Panc1 (cell line): ENCODE results near the gene UBE2L6. TPM values are rescaled to one million over a fixed set of nuclear protein-coding genes. Genes with fewer than 3 reads are reported as not detected.

ENCODE experiments used
- ATAC-seq: fragments of 200-7000 bp; cut with Tn5 transposase; 2 replicates; pipeline ENCODE4 v1.9.1; 2020; ENCODE audit warnings: mild to moderate bottlenecking, moderate library complexity
- Bru-seq: library from RNA; stranded (reverse); fragments of 400-500 nt; gene quantifications from one replicate; lab custom pipeline; 2021; lab: Mats Ljungman, UMichigan
- BruChase-seq, 2 experiments: library from RNA; stranded (reverse); fragments of 400-500 nt; gene quantifications; one replicate each; lab custom pipeline; 2021; lab: Mats Ljungman, UMichigan
- BruUV-seq: library from RNA; stranded (reverse); fragments of 400-500 nt; replicated peaks from 2 replicates; lab custom pipeline; 2021; lab: Mats Ljungman, UMichigan
- CTCF ChIA-PET: fragments of 300-600 bp; sonication (Branson Sonifier 250); formaldehyde crosslinking; loops from one replicate; lab custom pipeline; 2022; ENCODE audit warnings: antibody characterized with exemption; lab: Charles Lee
- POLR2A ChIA-PET: fragments of 300-600 bp; sonication (Branson Sonifier 250); formaldehyde crosslinking; loops from one replicate; lab custom pipeline; 2022; ENCODE audit warnings: antibody characterized with exemption; lab: Charles Lee
- DNase-seq: peaks from one replicate; pipeline ENCODE4 v3.0.0-alpha.2; 2010; ENCODE audit warnings: low read depth, low spot score
- H3K27ac ChIP-seq: 2 replicates; pipeline ENCODE4 v1.5.1; 2011; ENCODE audit warnings: mild to moderate bottlenecking, low read length, inconsistent platforms
- H3K27me3 ChIP-seq: fragments of 200-500 bp; sonication (Bioruptor generic); 2 replicates; pipeline ENCODE4 v1.6.0; 2014; ENCODE audit warnings: low read length, inconsistent platforms; ENCODE audit not compliant: control insufficient read depth, insufficient read depth
- H3K36me3 ChIP-seq: fragments of 200-500 bp; sonication (Bioruptor generic); 2 replicates; pipeline ENCODE4 v1.5.1; 2014; ENCODE audit warnings: inconsistent platforms, mild to moderate bottlenecking, low read length, moderate library complexity; ENCODE audit not compliant: control insufficient read depth, insufficient read depth
- H3K4me1 ChIP-seq: 2 replicates; pipeline ENCODE4 v1.5.1; 2011; ENCODE audit warnings: inconsistent platforms, mild to moderate bottlenecking, low read length, moderate library complexity; ENCODE audit not compliant: control insufficient read depth, insufficient read depth
- H3K4me3 ChIP-seq, 2 experiments: 2 replicates each; pipeline ENCODE4 v1.5.1; 2011 to 2012; ENCODE audit warnings: low read depth in 2 of 2, low read length in 2 of 2, mild to moderate bottlenecking in 2 of 2, inconsistent platforms in 1 of 2, moderate library complexity in 1 of 2
- H3K9me3 ChIP-seq: fragments of 200-500 bp; sonication (Bioruptor generic); 2 replicates; pipeline ENCODE4 v1.5.1; 2014; ENCODE audit warnings: low read depth, mild to moderate bottlenecking, inconsistent platforms, low read length, moderate library complexity; ENCODE audit not compliant: control insufficient read depth, insufficient read depth
- POLR2AphosphoS5 ChIP-seq: IDR thresholded peaks from 2 replicates; pipeline ENCODE4 v1.6.1; 2012; ENCODE audit warnings: mild to moderate bottlenecking, low read depth, low read length, moderate library complexity
- SIN3A ChIP-seq: IDR thresholded peaks from 2 replicates; pipeline ENCODE4 v1.6.1; 2012; ENCODE audit warnings: low read depth, mild to moderate bottlenecking, low read length, moderate library complexity, borderline replicate concordance; ENCODE audit not compliant: insufficient read depth
- TCF7L2 ChIP-seq: IDR thresholded peaks from 2 replicates; pipeline ENCODE4 v1.6.1; 2011; ENCODE audit warnings: mild to moderate bottlenecking, low read depth, low read length, inconsistent platforms
- in situ Hi-C: cut with HindIII; loops from 2 replicates; pipeline ENCODE4 v1.10.0; 2016; ENCODE audit warnings: low sequenced_read_pairs, low pct_unique_long_range_greater_than_20kb
- intact Hi-C: fragments of 100-400 bp; cut with micrococcal nuclease; formaldehyde crosslinking; loops from one replicate; pipeline ENCODE4 v1.10.0; 2022; ENCODE audit not compliant: unreplicated experiment
- long read RNA-seq: library from polyadenylated mRNA; unstranded; transcript quantifications from one replicate; pipeline ENCODE4 v2.0.0, GENCODE V29; 2021; ENCODE audit not compliant: unreplicated experiment
- polyA plus RNA-seq: library from polyadenylated mRNA; unstranded; fragments of >200 nt; gene quantifications from one replicate; pipeline ENCODE4 v1.2.1, GENCODE V29; 2012; ENCODE audit warnings: missing spikeins; ENCODE audit not compliant: insufficient read length
- total RNA-seq: library from RNA; stranded (reverse); gene quantifications from one replicate; pipeline ENCODE4 v1.2.1, GENCODE V29; 2021; ENCODE audit not compliant: unreplicated experiment
- TF ChIP-seq, protein P1 (sequence below), 2 experiments: IDR thresholded peaks; 2 replicates each; pipeline ENCODE4 v1.6.1; 2011 to 2012; ENCODE audit warnings: low read depth in 2 of 2, control low read depth in 1 of 2, low read length in 1 of 2, mild to moderate bottlenecking in 1 of 2, moderate library complexity in 1 of 2; ENCODE audit not compliant: insufficient read depth in 1 of 2
- TF ChIP-seq, protein P2 (sequence below): fragments of 450-650 bp; IDR thresholded peaks from 2 replicates; pipeline ENCODE4 v1.5.1; 2017; ENCODE audit warnings: mild to moderate bottlenecking

Gene UBE2L6
- total RNA-seq (19.1 TPM), Bru-seq, nascent RNA (percentile 37 among the genes with signal in this experiment), BruChase-seq, experiment 1, labeled RNA remaining after a 2-hour chase (percentile 37 among the genes with signal in this experiment), BruChase-seq, experiment 2, labeled RNA remaining after a 6-hour chase (percentile 43 among the genes with signal in this experiment)
- polyA plus RNA-seq, result 32.3 TPM
- long read RNA-seq, transcript UBE2L6-201 (4 exons, 1,354 nt), result major isoform, 22 of 25 reads
- long read RNA-seq, partial matches to known transcripts, result 1 of 25 reads
- long read RNA-seq, other reads (novel, unspliced or antisense), result 1 of 25 reads

DNA sequence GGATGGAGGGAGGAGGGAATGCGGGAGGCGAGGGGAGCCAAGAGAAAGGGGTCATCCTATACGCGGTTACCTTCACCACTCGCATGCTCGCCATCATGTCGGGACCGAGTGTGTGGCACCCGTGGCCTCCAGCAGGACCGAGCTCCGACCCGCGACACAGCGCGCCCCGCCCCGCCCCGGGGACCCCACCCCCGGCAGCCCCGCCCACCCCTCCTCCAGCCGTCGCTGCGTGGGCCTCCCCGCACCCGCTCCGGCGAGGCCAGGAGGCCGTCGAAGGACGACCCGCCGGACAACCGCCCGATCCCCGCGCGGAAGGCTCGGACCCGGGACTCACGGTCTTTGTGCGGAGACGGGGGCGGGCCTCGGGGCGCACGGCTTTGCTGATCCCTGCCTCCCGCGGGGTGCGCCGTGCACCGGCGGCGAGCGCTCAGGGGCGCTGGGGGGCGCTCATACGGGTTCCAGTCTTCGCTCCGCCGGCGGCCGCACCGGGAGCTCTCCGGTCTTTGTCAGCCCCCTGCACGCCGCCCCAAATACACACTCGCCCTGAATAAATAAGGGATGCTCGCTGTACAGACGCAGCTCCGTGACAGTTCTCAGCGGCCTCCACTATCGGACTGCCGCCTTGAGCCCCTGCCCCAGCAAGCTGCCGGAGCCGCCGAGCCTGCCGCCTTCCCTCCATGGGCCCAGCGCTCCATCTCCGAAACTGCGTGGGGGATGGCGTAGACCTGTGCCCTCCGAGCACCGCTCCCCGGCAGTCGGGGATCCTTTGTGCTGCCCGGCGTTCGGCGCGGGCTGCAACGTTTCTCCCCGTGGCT lies at the start of gene UBE2L6:
UBE2L6 (minus strand) TSS at position 158 of the 815 bp plus-strand sequence; CDS start at position 97, 61 bp downstream.
- peak within 1 kb of the TSS; percentile 68 to 82 for H3K4me3 ChIP-seq
- ChIA-PET POLR2A (no interaction called here), CTCF (interaction anchor here (0.6 to 3.5 kb wide), 6 partner anchors 14 to 1184 kb away, joined by 3 to 31 read pairs (median 3); no protein-coding TSS in a partner anchor)
- in situ Hi-C loops (no loop called here), intact Hi-C loops (loop anchor here (1.0 to 10.0 kb wide), 2 partner anchors 74 to 223 kb away; no protein-coding TSS in a partner anchor)
- DNase-seq (no peak), ATAC-seq (peak; percentile 90)
- H3K9me3 ChIP-seq, result no peaks in the 10 kb centered on the region
- peak within 1 kb of the TSS; percentile 77 for H3K27ac ChIP-seq
- BruUV-seq, result no TSS peak
- no peaks in the 10 kb centered on the region; the same call in 1 of the 2 replicates for H3K36me3 ChIP-seq
- TF ChIP-seq, protein P1, sequence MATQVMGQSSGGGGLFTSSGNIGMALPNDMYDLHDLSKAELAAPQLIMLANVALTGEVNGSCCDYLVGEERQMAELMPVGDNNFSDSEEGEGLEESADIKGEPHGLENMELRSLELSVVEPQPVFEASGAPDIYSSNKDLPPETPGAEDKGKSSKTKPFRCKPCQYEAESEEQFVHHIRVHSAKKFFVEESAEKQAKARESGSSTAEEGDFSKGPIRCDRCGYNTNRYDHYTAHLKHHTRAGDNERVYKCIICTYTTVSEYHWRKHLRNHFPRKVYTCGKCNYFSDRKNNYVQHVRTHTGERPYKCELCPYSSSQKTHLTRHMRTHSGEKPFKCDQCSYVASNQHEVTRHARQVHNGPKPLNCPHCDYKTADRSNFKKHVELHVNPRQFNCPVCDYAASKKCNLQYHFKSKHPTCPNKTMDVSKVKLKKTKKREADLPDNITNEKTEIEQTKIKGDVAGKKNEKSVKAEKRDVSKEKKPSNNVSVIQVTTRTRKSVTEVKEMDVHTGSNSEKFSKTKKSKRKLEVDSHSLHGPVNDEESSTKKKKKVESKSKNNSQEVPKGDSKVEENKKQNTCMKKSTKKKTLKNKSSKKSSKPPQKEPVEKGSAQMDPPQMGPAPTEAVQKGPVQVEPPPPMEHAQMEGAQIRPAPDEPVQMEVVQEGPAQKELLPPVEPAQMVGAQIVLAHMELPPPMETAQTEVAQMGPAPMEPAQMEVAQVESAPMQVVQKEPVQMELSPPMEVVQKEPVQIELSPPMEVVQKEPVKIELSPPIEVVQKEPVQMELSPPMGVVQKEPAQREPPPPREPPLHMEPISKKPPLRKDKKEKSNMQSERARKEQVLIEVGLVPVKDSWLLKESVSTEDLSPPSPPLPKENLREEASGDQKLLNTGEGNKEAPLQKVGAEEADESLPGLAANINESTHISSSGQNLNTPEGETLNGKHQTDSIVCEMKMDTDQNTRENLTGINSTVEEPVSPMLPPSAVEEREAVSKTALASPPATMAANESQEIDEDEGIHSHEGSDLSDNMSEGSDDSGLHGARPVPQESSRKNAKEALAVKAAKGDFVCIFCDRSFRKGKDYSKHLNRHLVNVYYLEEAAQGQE (IDR thresholded peaks at IDR 0.05; ENCODE audit: insufficient read depth in 1 of 2, low read depth in 2 of 2, low read length in 1 of 2), result no peak
- 0 out of 2 replicates have a peak, but pooled peaks have one; percentile 54 for TF ChIP-seq SIN3A
- H3K4me1 ChIP-seq, result peaks cover 12% of the 10 kb centered on the region
- no peaks in the 10 kb centered on the region for H3K27me3 ChIP-seq

DNA sequence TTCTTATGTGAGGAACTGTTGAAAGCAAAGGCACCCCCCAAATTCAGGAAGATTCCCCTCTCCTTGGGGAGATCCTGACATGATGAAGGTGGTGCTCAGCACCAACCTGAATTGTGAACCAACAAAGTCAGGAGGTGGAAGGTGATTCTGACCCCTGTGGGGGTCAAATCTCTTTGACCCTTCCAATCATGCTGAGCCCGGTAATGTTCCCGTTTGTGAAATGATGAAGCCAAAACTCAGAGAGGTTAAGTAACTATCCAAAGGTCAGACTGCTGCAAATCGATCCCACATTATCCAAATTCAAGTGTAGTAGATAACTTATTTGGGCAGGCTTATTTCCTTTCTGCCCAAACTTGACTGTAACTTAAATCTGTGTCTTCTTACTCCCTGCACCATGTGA lies 49.1 kb upstream of the UBE2L6 start:
- POLR2A ChIA-PET, result no interaction called here

GRCh38 chr11:57615308-57615707 lies 47.8 kb upstream of the UBE2L6 start:
- TF ChIP-seq TCF7L2, result no peak
- TF ChIP-seq, protein P2, sequence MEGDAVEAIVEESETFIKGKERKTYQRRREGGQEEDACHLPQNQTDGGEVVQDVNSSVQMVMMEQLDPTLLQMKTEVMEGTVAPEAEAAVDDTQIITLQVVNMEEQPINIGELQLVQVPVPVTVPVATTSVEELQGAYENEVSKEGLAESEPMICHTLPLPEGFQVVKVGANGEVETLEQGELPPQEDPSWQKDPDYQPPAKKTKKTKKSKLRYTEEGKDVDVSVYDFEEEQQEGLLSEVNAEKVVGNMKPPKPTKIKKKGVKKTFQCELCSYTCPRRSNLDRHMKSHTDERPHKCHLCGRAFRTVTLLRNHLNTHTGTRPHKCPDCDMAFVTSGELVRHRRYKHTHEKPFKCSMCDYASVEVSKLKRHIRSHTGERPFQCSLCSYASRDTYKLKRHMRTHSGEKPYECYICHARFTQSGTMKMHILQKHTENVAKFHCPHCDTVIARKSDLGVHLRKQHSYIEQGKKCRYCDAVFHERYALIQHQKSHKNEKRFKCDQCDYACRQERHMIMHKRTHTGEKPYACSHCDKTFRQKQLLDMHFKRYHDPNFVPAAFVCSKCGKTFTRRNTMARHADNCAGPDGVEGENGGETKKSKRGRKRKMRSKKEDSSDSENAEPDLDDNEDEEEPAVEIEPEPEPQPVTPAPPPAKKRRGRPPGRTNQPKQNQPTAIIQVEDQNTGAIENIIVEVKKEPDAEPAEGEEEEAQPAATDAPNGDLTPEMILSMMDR, result no peak
- no peak for TF ChIP-seq SIN3A
- TF ChIP-seq, protein P1 (IDR thresholded peaks at IDR 0.05; ENCODE audit: insufficient read depth in 1 of 2, low read depth in 2 of 2, low read length in 1 of 2), result no peak
- TF ChIP-seq POLR2AphosphoS5, result no peak
- ATAC-seq, result no peak
- BruUV-seq, result no TSS peak
- Histone ChIP-seq H3K4me3 (no peak overlapping the region), H3K4me1 (no peaks in the 10 kb centered on the region), H3K27me3 (no peaks in the 10 kb centered on the region), H3K27ac (no peak overlapping the region), H3K9me3 (no peaks in the 10 kb centered on the region), H3K36me3 (no peaks in the 10 kb centered on the region)
- CTCF ChIA-PET, result no interaction called here
- POLR2A ChIA-PET, result interaction anchor here (0.6 kb wide), 1 partner anchor 18 kb away, joined by 7 read pairs; no protein-coding TSS in a partner anchor
- in situ Hi-C loops, result no loop called here
- DNase-seq, result no peak
- intact Hi-C loops, result no loop called here

More for the DNA sequence above, 49.1 kb upstream of the UBE2L6 start:
- H3K4me3 ChIP-seq, result no peak overlapping the region
- no peak for ATAC-seq
- BruUV-seq, result no TSS peak
- no peaks in the 10 kb centered on the region for H3K4me1 ChIP-seq
- intact Hi-C loops, result loop anchor here (2.0 kb wide), 1 partner anchor 46 kb away; no protein-coding TSS in a partner anchor
- no peak for DNase-seq
- no peaks in the 10 kb centered on the region for H3K27me3 ChIP-seq
- CTCF ChIA-PET, result no interaction called here
- no peak for TF ChIP-seq SIN3A
- H3K36me3 ChIP-seq, result no peaks in the 10 kb centered on the region
- H3K9me3 ChIP-seq, result no peaks in the 10 kb centered on the region
- in situ Hi-C loops, result no loop called here
- no peak overlapping the region for H3K27ac ChIP-seq
